HepG2 (cell line): Measurements from ENCODE around the gene MOCS2. TPM values are rescaled to one million over a fixed set of nuclear protein-coding genes. Genes with fewer than 3 reads are reported as not detected.
A peak's percentile ranks its signal among the peaks of the same experiment; 100 is the strongest.

ENCODE experiments used
- BHLHE40 ChIP-seq: IDR thresholded peaks from 2 replicates; pipeline ENCODE4 v1.6.1; 2011; ENCODE audit warnings: low read length, improper control_type of control experiment
- ESRRA ChIP-seq: sonication (generic); formaldehyde crosslinking; IDR thresholded peaks from 2 replicates; pipeline ENCODE4 v1.5.1; 2020; ENCODE audit warnings: mild to moderate bottlenecking, low read depth, missing genetic modification reagents
- HNRNPLL ChIP-seq: fragments of 200-400 bp; formaldehyde crosslinking; IDR thresholded peaks from 2 replicates; pipeline ENCODE4 v1.6.1; 2017; ENCODE audit warnings: mild to moderate bottlenecking, low read depth, low read length; ENCODE audit not compliant: poor library complexity, severe bottlenecking
- MTA3 ChIP-seq: sonication (generic); formaldehyde crosslinking; IDR thresholded peaks from 2 replicates; pipeline ENCODE4 v1.4.0; 2020; ENCODE audit warnings: missing genetic modification reagents
- ZFYVE20 ChIP-seq: sonication (generic); formaldehyde crosslinking; IDR thresholded peaks from 2 replicates; pipeline ENCODE4 v1.8.0; 2023; ENCODE audit warnings: low read depth, mild to moderate bottlenecking, moderate library complexity, missing genetic modification reagents, borderline replicate concordance
- ZNF124 ChIP-seq: sonication (generic); formaldehyde crosslinking; IDR thresholded peaks from 2 replicates; pipeline ENCODE4 v1.4.0; 2020; ENCODE audit warnings: missing genetic modification reagents
- ZNF451 ChIP-seq: sonication (generic); formaldehyde crosslinking; IDR thresholded peaks from 2 replicates; pipeline ENCODE4 v1.5.0; 2020; ENCODE audit warnings: mild to moderate bottlenecking, missing genetic modification reagents
- ZNF563 ChIP-seq: sonication (generic); formaldehyde crosslinking; IDR thresholded peaks from 2 replicates; pipeline ENCODE4 v1.8.0; 2022; ENCODE audit warnings: mild to moderate bottlenecking, moderate library complexity, missing genetic modification reagents
- ZNF619 ChIP-seq: sonication (generic); formaldehyde crosslinking; IDR thresholded peaks from 2 replicates; pipeline ENCODE4 v1.4.0; 2020; ENCODE audit warnings: mild to moderate bottlenecking, missing genetic modification reagents
- ZNF660 ChIP-seq: sonication (generic); formaldehyde crosslinking; IDR thresholded peaks from 2 replicates; pipeline ENCODE4 v1.5.1; 2020; ENCODE audit warnings: mild to moderate bottlenecking, low read depth, missing genetic modification reagents, borderline replicate concordance
- polyA plus RNA-seq, 8 experiments: library from polyadenylated mRNA; depleted of rRNA in 3 of 8; stranded (reverse) in 7 of 8; unstranded in 1 of 8; fragments of >200 nt; fragmentation: Illumina TruSeq in 4 of 8; extraction: Trizol in 4 of 8; gene quantifications; 2 replicates each; pipeline versions ENCODE4 v1.2.1 to v1.2.3, GENCODE V29; 2011 to 2016; ENCODE audit warnings: low read depth in 4 of 8, missing spikeins in 1 of 8, mixed read lengths in 1 of 8; ENCODE audit not compliant: insufficient read depth in 1 of 8
- total RNA-seq, 5 experiments: library from RNA; depleted of rRNA; stranded (reverse); fragments of >200 nt; fragmentation: Illumina TruSeq; extraction: Trizol; gene quantifications; 2 replicates each; pipeline ENCODE4 v1.2.3, GENCODE V29; 2016; ENCODE audit warnings: low read depth in 1 of 5
- TF ChIP-seq, protein P1 (sequence below): sonication (generic); formaldehyde crosslinking; IDR thresholded peaks from one replicate; pipeline ENCODE4 v1.5.1; 2020; ENCODE audit warnings: mild to moderate bottlenecking, missing genetic modification reagents; ENCODE audit errors: not compliant biosample characterization
- TF ChIP-seq, protein P2 (sequence below): sonication (generic); formaldehyde crosslinking; IDR thresholded peaks from 2 replicates; pipeline ENCODE4 v1.4.0; 2020; ENCODE audit warnings: missing genetic modification reagents
- TF ChIP-seq, protein P3 (sequence below), 2 experiments: sonication (generic) in 1 of 2; formaldehyde crosslinking in 1 of 2; IDR thresholded peaks; 2 replicates each; pipeline versions ENCODE4 v1.4.0 to v1.6.1; 2018 to 2020; ENCODE audit warnings: missing genetic modification reagents in 2 of 2, borderline replicate concordance in 1 of 2, low read depth in 1 of 2, mild to moderate bottlenecking in 1 of 2, missing biosample characterization in 1 of 2

MOCS2 gene
- total and polyA plus RNA-seq, 2 of the 13 experiments (the other 11 are each of a cell fraction or from before 2014, with no cell fraction given): 19.2 to 41.9 TPM

DNA sequence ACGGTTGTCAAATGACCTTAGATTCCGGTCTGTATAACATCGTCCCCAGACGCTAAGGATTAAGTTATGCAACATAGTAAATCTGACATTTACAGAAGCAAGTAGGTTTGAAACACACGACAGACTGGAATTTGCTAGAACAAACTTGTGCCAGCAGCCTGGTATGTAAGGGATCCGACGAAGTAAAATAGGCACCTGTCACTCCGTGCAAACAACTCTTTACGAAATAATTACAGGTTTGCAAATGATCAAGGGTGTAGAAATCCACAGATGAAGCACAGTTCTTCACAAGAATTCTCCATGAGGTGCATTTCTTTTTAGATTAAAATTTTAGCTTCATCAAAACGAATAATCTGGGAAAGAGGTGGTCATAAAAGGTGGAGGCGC, 508 bp downstream of the MOCS2 start (continued):
- TF ChIP-seq ZNF451 (CRISPR knock-in tag) (no peak), ZNF563 (CRISPR knock-in tag) (no peak), HNRNPLL (no peak), ZNF619 (CRISPR knock-in tag) (no peak), ESRRA (CRISPR knock-in tag) (no peak), BHLHE40 (no peak), ZFYVE20 (CRISPR knock-in tag) (no peak), MTA3 (CRISPR knock-in tag) (no peak), ZNF124 (CRISPR knock-in tag) (no peak), ZNF660 (no peak)
- TF ChIP-seq, protein P1, sequence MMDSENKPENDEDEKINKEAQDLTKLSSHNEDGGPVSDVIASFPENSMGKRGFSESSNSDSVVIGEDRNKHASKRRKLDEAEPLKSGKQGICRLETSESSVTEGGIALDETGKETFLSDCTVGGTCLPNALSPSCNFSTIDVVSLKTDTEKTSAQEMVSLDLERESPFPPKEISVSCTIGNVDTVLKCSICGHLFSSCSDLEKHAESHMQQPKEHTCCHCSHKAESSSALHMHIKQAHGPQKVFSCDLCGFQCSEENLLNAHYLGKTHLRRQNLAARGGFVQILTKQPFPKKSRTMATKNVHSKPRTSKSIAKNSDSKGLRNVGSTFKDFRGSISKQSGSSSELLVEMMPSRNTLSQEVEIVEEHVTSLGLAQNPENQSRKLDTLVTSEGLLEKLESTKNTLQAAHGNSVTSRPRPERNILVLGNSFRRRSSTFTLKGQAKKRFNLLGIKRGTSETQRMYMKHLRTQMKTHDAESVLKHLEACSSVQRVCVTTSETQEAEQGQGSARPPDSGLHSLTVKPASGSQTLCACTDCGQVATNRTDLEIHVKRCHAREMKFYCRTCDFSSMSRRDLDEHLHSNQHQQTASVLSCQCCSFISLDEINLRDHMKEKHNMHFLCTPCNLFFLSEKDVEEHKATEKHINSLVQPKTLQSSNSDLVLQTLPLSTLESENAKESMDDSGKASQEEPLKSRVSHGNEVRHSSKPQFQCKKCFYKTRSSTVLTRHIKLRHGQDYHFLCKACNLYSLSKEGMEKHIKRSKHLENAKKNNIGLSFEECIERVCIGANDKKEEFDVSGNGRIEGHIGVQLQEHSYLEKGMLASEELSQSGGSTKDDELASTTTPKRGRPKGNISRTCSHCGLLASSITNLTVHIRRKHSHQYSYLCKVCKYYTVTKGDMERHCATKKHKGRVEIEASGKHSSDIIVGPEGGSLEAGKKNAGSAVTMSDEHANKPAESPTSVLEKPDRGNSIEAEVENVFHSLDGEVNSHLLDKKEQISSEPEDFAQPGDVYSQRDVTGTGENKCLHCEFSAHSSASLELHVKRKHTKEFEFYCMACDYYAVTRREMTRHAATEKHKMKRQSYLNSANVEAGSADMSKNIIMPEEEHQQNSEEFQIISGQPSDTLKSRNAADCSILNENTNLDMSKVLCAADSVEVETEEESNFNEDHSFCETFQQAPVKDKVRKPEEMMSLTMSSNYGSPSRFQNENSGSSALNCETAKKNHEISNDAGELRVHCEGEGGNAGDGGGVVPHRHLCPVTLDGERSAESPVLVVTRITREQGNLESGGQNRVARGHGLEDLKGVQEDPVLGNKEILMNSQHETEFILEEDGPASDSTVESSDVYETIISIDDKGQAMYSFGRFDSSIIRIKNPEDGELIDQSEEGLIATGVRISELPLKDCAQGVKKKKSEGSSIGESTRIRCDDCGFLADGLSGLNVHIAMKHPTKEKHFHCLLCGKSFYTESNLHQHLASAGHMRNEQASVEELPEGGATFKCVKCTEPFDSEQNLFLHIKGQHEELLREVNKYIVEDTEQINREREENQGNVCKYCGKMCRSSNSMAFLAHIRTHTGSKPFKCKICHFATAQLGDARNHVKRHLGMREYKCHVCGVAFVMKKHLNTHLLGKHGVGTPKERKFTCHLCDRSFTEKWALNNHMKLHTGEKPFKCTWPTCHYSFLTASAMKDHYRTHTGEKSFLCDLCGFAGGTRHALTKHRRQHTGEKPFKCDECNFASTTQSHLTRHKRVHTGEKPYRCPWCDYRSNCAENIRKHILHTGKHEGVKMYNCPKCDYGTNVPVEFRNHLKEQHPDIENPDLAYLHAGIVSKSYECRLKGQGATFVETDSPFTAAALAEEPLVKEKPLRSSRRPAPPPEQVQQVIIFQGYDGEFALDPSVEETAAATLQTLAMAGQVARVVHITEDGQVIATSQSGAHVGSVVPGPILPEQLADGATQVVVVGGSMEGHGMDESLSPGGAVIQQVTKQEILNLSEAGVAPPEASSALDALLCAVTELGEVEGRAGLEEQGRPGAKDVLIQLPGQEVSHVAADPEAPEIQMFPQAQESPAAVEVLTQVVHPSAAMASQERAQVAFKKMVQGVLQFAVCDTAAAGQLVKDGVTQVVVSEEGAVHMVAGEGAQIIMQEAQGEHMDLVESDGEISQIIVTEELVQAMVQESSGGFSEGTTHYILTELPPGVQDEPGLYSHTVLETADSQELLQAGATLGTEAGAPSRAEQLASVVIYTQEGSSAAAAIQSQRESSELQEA (CRISPR knock-in tag): no peak
- TF ChIP-seq, protein P2, sequence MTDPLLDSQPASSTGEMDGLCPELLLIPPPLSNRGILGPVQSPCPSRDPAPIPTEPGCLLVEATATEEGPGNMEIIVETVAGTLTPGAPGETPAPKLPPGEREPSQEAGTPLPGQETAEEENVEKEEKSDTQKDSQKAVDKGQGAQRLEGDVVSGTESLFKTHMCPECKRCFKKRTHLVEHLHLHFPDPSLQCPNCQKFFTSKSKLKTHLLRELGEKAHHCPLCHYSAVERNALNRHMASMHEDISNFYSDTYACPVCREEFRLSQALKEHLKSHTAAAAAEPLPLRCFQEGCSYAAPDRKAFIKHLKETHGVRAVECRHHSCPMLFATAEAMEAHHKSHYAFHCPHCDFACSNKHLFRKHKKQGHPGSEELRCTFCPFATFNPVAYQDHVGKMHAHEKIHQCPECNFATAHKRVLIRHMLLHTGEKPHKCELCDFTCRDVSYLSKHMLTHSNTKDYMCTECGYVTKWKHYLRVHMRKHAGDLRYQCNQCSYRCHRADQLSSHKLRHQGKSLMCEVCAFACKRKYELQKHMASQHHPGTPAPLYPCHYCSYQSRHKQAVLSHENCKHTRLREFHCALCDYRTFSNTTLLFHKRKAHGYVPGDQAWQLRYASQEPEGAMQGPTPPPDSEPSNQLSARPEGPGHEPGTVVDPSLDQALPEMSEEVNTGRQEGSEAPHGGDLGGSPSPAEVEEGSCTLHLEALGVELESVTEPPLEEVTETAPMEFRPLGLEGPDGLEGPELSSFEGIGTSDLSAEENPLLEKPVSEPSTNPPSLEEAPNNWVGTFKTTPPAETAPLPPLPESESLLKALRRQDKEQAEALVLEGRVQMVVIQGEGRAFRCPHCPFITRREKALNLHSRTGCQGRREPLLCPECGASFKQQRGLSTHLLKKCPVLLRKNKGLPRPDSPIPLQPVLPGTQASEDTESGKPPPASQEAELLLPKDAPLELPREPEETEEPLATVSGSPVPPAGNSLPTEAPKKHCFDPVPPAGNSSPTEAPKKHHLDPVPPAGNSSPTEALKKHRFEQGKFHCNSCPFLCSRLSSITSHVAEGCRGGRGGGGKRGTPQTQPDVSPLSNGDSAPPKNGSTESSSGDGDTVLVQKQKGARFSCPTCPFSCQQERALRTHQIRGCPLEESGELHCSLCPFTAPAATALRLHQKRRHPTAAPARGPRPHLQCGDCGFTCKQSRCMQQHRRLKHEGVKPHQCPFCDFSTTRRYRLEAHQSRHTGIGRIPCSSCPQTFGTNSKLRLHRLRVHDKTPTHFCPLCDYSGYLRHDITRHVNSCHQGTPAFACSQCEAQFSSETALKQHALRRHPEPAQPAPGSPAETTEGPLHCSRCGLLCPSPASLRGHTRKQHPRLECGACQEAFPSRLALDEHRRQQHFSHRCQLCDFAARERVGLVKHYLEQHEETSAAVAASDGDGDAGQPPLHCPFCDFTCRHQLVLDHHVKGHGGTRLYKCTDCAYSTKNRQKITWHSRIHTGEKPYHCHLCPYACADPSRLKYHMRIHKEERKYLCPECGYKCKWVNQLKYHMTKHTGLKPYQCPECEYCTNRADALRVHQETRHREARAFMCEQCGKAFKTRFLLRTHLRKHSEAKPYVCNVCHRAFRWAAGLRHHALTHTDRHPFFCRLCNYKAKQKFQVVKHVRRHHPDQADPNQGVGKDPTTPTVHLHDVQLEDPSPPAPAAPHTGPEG (CRISPR knock-in tag): 0 out of 2 replicates have a peak, but pooled peaks have one; percentile 0
- TF ChIP-seq, protein P3, sequence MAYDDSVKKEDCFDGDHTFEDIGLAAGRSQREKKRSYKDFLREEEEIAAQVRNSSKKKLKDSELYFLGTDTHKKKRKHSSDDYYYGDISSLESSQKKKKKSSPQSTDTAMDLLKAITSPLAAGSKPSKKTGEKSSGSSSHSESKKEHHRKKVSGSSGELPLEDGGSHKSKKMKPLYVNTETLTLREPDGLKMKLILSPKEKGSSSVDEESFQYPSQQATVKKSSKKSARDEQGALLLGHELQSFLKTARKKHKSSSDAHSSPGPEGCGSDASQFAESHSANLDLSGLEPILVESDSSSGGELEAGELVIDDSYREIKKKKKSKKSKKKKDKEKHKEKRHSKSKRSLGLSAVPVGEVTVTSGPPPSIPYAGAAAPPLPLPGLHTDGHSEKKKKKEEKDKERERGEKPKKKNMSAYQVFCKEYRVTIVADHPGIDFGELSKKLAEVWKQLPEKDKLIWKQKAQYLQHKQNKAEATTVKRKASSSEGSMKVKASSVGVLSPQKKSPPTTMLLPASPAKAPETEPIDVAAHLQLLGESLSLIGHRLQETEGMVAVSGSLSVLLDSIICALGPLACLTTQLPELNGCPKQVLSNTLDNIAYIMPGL (CRISPR knock-in tag; IDR thresholded peaks at IDR 0.05; ENCODE audit: borderline replicate concordance in 1 of 2, low read depth in 1 of 2): no peak
